HepG2 (cell line): ENCODE results near the gene SOWAHD. TPM values are rescaled to one million over a fixed set of nuclear protein-coding genes. Genes with fewer than 3 reads are reported as not detected.

Experiments
- ATAC-seq: fragments of 200-7000 bp; cut with Tn5 transposase; 3 replicates; pipeline ENCODE4 v1.9.1; 2020; ENCODE audit warnings: mild to moderate bottlenecking, moderate library complexity
- BruUV-seq: library from RNA; stranded (reverse); fragments of 400-500 nt; replicated peaks from 2 replicates; lab custom pipeline; 2021; lab: Mats Ljungman, UMichigan
- CTCF ChIA-PET: fragments of 300-600 bp; formaldehyde crosslinking; extraction: SDS; loops from one replicate; lab custom pipeline; 2021; ENCODE audit warnings: low total read pairs, inconsistent platforms, low intra/inter-chr PET ratio; lab: Yijun Ruan, JAX
- POLR2A ChIA-PET: fragments of 350-600 bp; sonication (Branson Sonifier 250); formaldehyde crosslinking; loops from one replicate; lab custom pipeline; 2020; ENCODE audit warnings: antibody characterized with exemption, inconsistent platforms; lab: Yijun Ruan, JAX
- DNase-seq: peaks from one replicate; pipeline ENCODE4 v3.0.0-alpha.2; 2015; ENCODE audit warnings: low spot score
- FAIRE-seq: peaks from 3 replicates; lab custom pipeline; 2011; peaks lifted over from hg19 to GRCh38; lab: Jason Lieb, UNC
- H2AFZ ChIP-seq: one replicate; pipeline ENCODE4 v1.6.1; 2011; ENCODE audit warnings: low read length, inconsistent platforms
- H3K27ac ChIP-seq: fragments of 300-600 bp; 3 replicates; pipeline ENCODE4 v1.8.0; 2011; ENCODE audit warnings: mixed run types, mild to moderate bottlenecking, mixed read lengths, low read length, inconsistent platforms; ENCODE audit not compliant: insufficient read depth; ENCODE audit errors: extremely low read length
- H3K27me3 ChIP-seq, 2 experiments: fragments of 200-600 bp in 1 of 2; 2 replicates in 1 of 2; 3 replicates in 1 of 2; pipeline versions ENCODE4 v1.6.0 to v1.8.0; 2011; ENCODE audit warnings: low read length in 2 of 2, mild to moderate bottlenecking in 2 of 2, moderate library complexity in 2 of 2, inconsistent platforms in 1 of 2; ENCODE audit not compliant: insufficient read depth in 2 of 2, control insufficient read depth in 1 of 2
- H3K36me3 ChIP-seq, 2 experiments: fragments of 200-600 bp in 1 of 2; replicated peaks in 1 of 2; 2 replicates in 1 of 2; 3 replicates in 1 of 2; pipeline versions ENCODE4 v1.5.1 to v1.8.0; 2011; ENCODE audit warnings: low read length in 2 of 2, inconsistent platforms in 1 of 2; ENCODE audit not compliant: insufficient read depth in 2 of 2, control insufficient read depth in 1 of 2
- H3K4me1 ChIP-seq: 2 replicates; pipeline ENCODE4 v1.5.1; 2012; ENCODE audit warnings: low read length, inconsistent platforms; ENCODE audit not compliant: insufficient read depth
- H3K4me2 ChIP-seq: 2 replicates; pipeline ENCODE4 v1.6.0; 2011; ENCODE audit warnings: low read depth, low read length, inconsistent platforms
- H3K4me3 ChIP-seq, 3 experiments: fragments of 200-600 bp in 1 of 3; sonication (generic), shearing (Covaris generic) in 1 of 3; replicated peaks in 1 of 3; 2 replicates each; pipeline ENCODE4 v1.5.1; 2011 to 2016; ENCODE audit warnings: low read length in 3 of 3, inconsistent platforms in 2 of 3, low read depth in 2 of 3, mild to moderate bottlenecking in 2 of 3, control low read depth in 1 of 3, mixed read lengths in 1 of 3; ENCODE audit not compliant: insufficient read depth in 1 of 3
- H3K79me2 ChIP-seq: one replicate; pipeline ENCODE4 v1.6.1; 2011; ENCODE audit warnings: low read length, inconsistent platforms; ENCODE audit not compliant: insufficient read depth
- H3K9ac ChIP-seq: 2 replicates; pipeline ENCODE4 v1.6.0; 2011; ENCODE audit warnings: mild to moderate bottlenecking, low read depth, low read length, inconsistent platforms; ENCODE audit not compliant: insufficient read depth
- H3K9me3 ChIP-seq: 2 replicates; pipeline ENCODE4 v1.5.1; 2012; ENCODE audit warnings: mild to moderate bottlenecking, low read length
- H4K20me1 ChIP-seq: 2 replicates; pipeline ENCODE4 v1.6.0; 2011; ENCODE audit warnings: inconsistent platforms, mild to moderate bottlenecking, low read length, moderate library complexity; ENCODE audit not compliant: insufficient read depth
- GRHL1 ChIP-seq: sonication (generic); formaldehyde crosslinking; conservative IDR thresholded peaks from 2 replicates; pipeline ENCODE4 v1.8.0; 2022; ENCODE audit warnings: missing genetic modification reagents
- IRX3 ChIP-seq: sonication (generic); formaldehyde crosslinking; IDR thresholded peaks from 2 replicates; pipeline ENCODE4 v1.8.1; 2023; ENCODE audit warnings: mild to moderate bottlenecking, low read depth, missing genetic modification reagents, borderline replicate concordance
- SIX1 ChIP-seq: sonication (generic); formaldehyde crosslinking; IDR thresholded peaks from 2 replicates; pipeline ENCODE4 v1.4.0; 2020; ENCODE audit warnings: missing genetic modification reagents, borderline replicate concordance
- TBX3 ChIP-seq: fragments of 450-650 bp; IDR thresholded peaks from 2 replicates; pipeline ENCODE4 v1.6.1; 2017; ENCODE audit warnings: antibody characterized with exemption, mild to moderate bottlenecking, inconsistent platforms, borderline replicate concordance
- ZNF263 ChIP-seq: sonication (generic); formaldehyde crosslinking; IDR thresholded peaks from 2 replicates; pipeline ENCODE4 v1.4.0; 2020; ENCODE audit warnings: missing genetic modification reagents
- ZNF709 ChIP-seq: sonication (generic); formaldehyde crosslinking; IDR thresholded peaks from 2 replicates; pipeline ENCODE4 v1.5.0; 2020; ENCODE audit warnings: mild to moderate bottlenecking, missing genetic modification reagents
- ZNF841 ChIP-seq: sonication (generic); formaldehyde crosslinking; IDR thresholded peaks from 2 replicates; pipeline ENCODE4 v1.8.1; 2023; ENCODE audit warnings: missing genetic modification reagents, borderline replicate concordance
- WGBS: methylation state at CpG from one replicate; pipeline ENCODE4 v1.1.6; 2017; ENCODE audit warnings: low lambda C conversion rate; 5-methylcytosine and 5-hydroxymethylcytosine counted together
- in situ Hi-C: cut with HindIII; loops from 2 replicates; pipeline ENCODE4 v1.10.0; 2017; ENCODE audit warnings: low pct_unique_long_range_greater_than_20kb; ENCODE audit not compliant: extremely low pct_ligation_motif_present
- intact Hi-C: fragments of 100-400 bp; cut with micrococcal nuclease; formaldehyde crosslinking; loops from one replicate; pipeline ENCODE4 v1.10.0; 2022; ENCODE audit not compliant: unreplicated experiment
- polyA plus RNA-seq, 8 experiments: library from polyadenylated mRNA; depleted of rRNA in 3 of 8; stranded (reverse) in 7 of 8; unstranded in 1 of 8; fragments of >200 nt; fragmentation: Illumina TruSeq in 4 of 8; extraction: Trizol in 4 of 8; gene quantifications; 2 replicates each; pipeline versions ENCODE4 v1.2.1 to v1.2.3, GENCODE V29; 2011 to 2016; ENCODE audit warnings: low read depth in 4 of 8, missing spikeins in 1 of 8, mixed read lengths in 1 of 8; ENCODE audit not compliant: insufficient read depth in 1 of 8
- total RNA-seq, 5 experiments: library from RNA; depleted of rRNA; stranded (reverse); fragments of >200 nt; fragmentation: Illumina TruSeq; extraction: Trizol; gene quantifications; 2 replicates each; pipeline ENCODE4 v1.2.3, GENCODE V29; 2016; ENCODE audit warnings: low read depth in 1 of 5

The SOWAHD gene
- total and polyA plus RNA-seq, 2 of the 13 experiments (the other 11 are each of a cell fraction or from before 2014, with no cell fraction given): 1.0 to 1.3 TPM

- no peak for TF ChIP-seq TBX3
These were observed 23.5 kb upstream of the SOWAHD start (continued) for GRCh38 chrX:119734897-119735339.

GRCh38 chrX:119735467-119735866 lies 22.9 kb upstream of the SOWAHD start:
- no peaks in the 10 kb centered on the region for H3K9me3 ChIP-seq
- H3K4me2 ChIP-seq: peak overlapping the region; percentile 47; the same call in 1 of the 2 replicates
- peak; percentile 58 for ATAC-seq
- FAIRE-seq: no peak
- 0 out of 5 replicates have a peak, but pooled peaks cover 0 to 3% of the 10 kb centered on the region in 2 experiments for H3K27me3 ChIP-seq
- no peak for TF ChIP-seq SIX1 (CRISPR knock-in tag)
- no peak for TF ChIP-seq ZNF263 (CRISPR knock-in tag)
- TF ChIP-seq IRX3 (CRISPR knock-in tag): no peak
- TF ChIP-seq GRHL1: no peak
- no peak for TF ChIP-seq ZNF841 (CRISPR knock-in tag)
- no peak for TF ChIP-seq ZNF709 (CRISPR knock-in tag)
- no peak overlapping the region; a peak in 1 of 6 replicates for H3K4me3 ChIP-seq
- CTCF ChIA-PET: no interaction called here
- no peak for DNase-seq
- no peak overlapping the region for H3K9ac ChIP-seq
- H4K20me1 ChIP-seq: no peaks in the 10 kb centered on the region
- peaks cover 14% of the 10 kb centered on the region for H3K4me1 ChIP-seq
- no peaks in the 10 kb centered on the region for H3K79me2 ChIP-seq
- intact Hi-C loops (no loop called here), in situ Hi-C loops (loop anchor here (25.0 kb wide), 1 partner anchor 223 kb away; no protein-coding TSS in a partner anchor)
- H2AFZ ChIP-seq: no peak overlapping the region
- no peak overlapping the region for H3K27ac ChIP-seq
- no TSS peak for BruUV-seq
- WGBS: 0% methylated on average over 2 of the region's 6 CpGs
- H3K36me3 ChIP-seq: no peaks in the 10 kb centered on the region
- POLR2A ChIA-PET: interaction anchor here (1.1 kb wide), 1 partner anchor 56 kb away, joined by 3 read pairs; the partner anchor contains the start of gene RPL39
